Nephron progenitor cell (in vitro differentiated cells): ENCODE results near the gene S100P.
A peak's percentile ranks its signal among the peaks of the same experiment; 100 is the strongest.

Source experiments
- DNase-seq: peaks from one replicate; pipeline ENCODE4 v3.0.0; 2021
- H3K27ac Mint-ChIP-seq: 2 replicates; pipeline ENCODE4 v1.8.0; 2021; ENCODE audit warnings: mild to moderate bottlenecking, moderate library complexity, mixed read lengths
- H3K27me3 Mint-ChIP-seq: 2 replicates; pipeline ENCODE4 v1.8.0; 2021; ENCODE audit warnings: mild to moderate bottlenecking, low read depth, mixed read lengths; ENCODE audit not compliant: poor library complexity
- H3K36me3 Mint-ChIP-seq: 2 replicates; pipeline ENCODE4 v1.8.0; 2021; ENCODE audit warnings: low read depth, mixed read lengths
- H3K4me1 Mint-ChIP-seq: 2 replicates; pipeline ENCODE4 v1.8.0; 2021; ENCODE audit warnings: mixed read lengths
- H3K4me3 Mint-ChIP-seq: 2 replicates; pipeline ENCODE4 v1.8.0; 2021; ENCODE audit warnings: mild to moderate bottlenecking, moderate library complexity, mixed read lengths
- H3K9me3 Mint-ChIP-seq: 2 replicates; pipeline ENCODE4 v1.8.0; 2021; ENCODE audit warnings: mild to moderate bottlenecking, moderate library complexity, mixed read lengths
- CTCF ChIP-seq: fragments of 200-600 bp; sonication (generic); IDR thresholded peaks from 2 replicates; pipeline ENCODE4 v1.5.0; 2021; ENCODE audit warnings: antibody characterized with exemption

Gene S100P

GRCh38 chr4:6709230-6710114 lies 15.8 kb downstream of the S100P start, which contains the start of gene MRFAP1L1:
Gene MRFAP1L1 (minus strand): TSS chr4:6709865. CDS start chr4:6709629, 236 bp downstream.
- Mint-ChIP-seq H3K27me3 (peaks cover 33% of the 10 kb centered on the region), H3K27ac (peak within 1 kb of the TSS; percentile 99), H3K36me3 (peaks cover 62% of the 10 kb centered on the region), H3K4me1 (peaks cover 32% of the 10 kb centered on the region), H3K9me3 (peaks cover 88% of the 10 kb centered on the region), H3K4me3 (peak within 1 kb of the TSS; percentile 98)
- TF ChIP-seq CTCF, result no peak
- peak; percentile 97 for DNase-seq

- no peak for TF ChIP-seq CTCF
- Mint-ChIP-seq H3K36me3 (peaks cover 54% of the 10 kb centered on the region), H3K9me3 (peaks cover 83% of the 10 kb centered on the region), H3K27me3 (peaks cover 40% of the 10 kb centered on the region), H3K27ac (no peak overlapping the region), H3K4me1 (peaks cover 32% of the 10 kb centered on the region), H3K4me3 (peak overlapping the region; percentile 98)
- no peak for DNase-seq
These were observed 16.6 kb downstream of the S100P start for GRCh38 chr4:6710282-6710681.

GRCh38 chr4:6710996-6711395 lies 17.3 kb downstream of the S100P start:
- DNase-seq, result no peak
- peaks cover 43% of the 10 kb centered on the region for H3K27me3 Mint-ChIP-seq
- no peak for TF ChIP-seq CTCF
- no peak overlapping the region for H3K27ac Mint-ChIP-seq
- H3K36me3 Mint-ChIP-seq, result peaks cover 47% of the 10 kb centered on the region
- peaks cover 82% of the 10 kb centered on the region for H3K9me3 Mint-ChIP-seq
- no peak overlapping the region for H3K4me3 Mint-ChIP-seq
- H3K4me1 Mint-ChIP-seq, result peaks cover 37% of the 10 kb centered on the region

- Mint-ChIP-seq H3K9me3 (peaks cover 44% of the 10 kb centered on the region), H3K36me3 (peaks cover 14% of the 10 kb centered on the region), H3K4me3 (peak overlapping the region; percentile 42), H3K27me3 (peaks cover 46% of the 10 kb centered on the region), H3K27ac (no peak overlapping the region), H3K4me1 (peaks cover 30% of the 10 kb centered on the region)
- no peak for DNase-seq
- no peak for TF ChIP-seq CTCF
These were observed 21.3 kb downstream of the S100P start for GRCh38 chr4:6714954-6715353.

DNA sequence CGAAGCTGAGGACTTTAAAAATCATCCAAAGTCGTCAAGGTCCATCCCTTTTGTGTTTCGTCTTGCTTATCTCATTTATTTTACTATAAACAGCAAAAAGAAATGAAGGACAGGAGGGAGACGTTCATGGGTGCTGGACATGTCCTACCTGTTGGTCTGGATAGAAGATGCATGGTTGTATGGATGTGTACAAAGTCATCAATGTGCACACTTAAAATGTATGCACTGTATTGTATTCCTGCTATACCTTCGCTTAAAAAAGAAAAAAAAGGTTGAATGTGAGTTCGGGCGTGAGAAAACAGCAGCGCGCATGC lies 22.0 kb downstream of the S100P start:
- no peak for TF ChIP-seq CTCF
- H3K27me3 Mint-ChIP-seq, result peaks cover 44% of the 10 kb centered on the region
- H3K4me3 Mint-ChIP-seq, result peak overlapping the region; percentile 86
- peak overlapping the region; percentile 77 for H3K27ac Mint-ChIP-seq
- peaks cover 32% of the 10 kb centered on the region for H3K4me1 Mint-ChIP-seq
- H3K36me3 Mint-ChIP-seq, result peaks cover 12% of the 10 kb centered on the region
- peaks cover 39% of the 10 kb centered on the region for H3K9me3 Mint-ChIP-seq
- no peak for DNase-seq
